Embryonic facial prominence (tissue), 1 donor: ENCODE results near the gene COX15.
"Not testable (repeated sequence)": the region's sequence is repeated elsewhere in the genome, so short reads cannot be mapped to it uniquely, and the experiment has no call there.

Experiments used
- DNase-seq: peaks from one replicate; pipeline ENCODE4 v3.0.0-alpha.2; 2016; ENCODE audit errors: extremely low spot score

The COX15 gene

GRCh38 chr10:99732033-99732842, at the start of gene COX15, which contains the start of gene CUTC:
COX15 (minus strand) TSS chr10:99732127; CDS start chr10:99732049, 78 bp downstream.
CUTC (plus strand) TSS chr10:99732234; CDS start chr10:99732349, 115 bp downstream.
- DNase-seq, result peak; percentile 96

GRCh38 chr10:99779335-99779734, 47.4 kb upstream of the COX15 start:
- DNase-seq, result no peak

- no peak for DNase-seq
Measured at GRCh38 chr10:99777918-99778714, 46.2 kb upstream of the COX15 start.

- no peak for DNase-seq
Measured at GRCh38 chr10:99775850-99776249, 43.9 kb upstream of the COX15 start.

GRCh38 chr10:99770408-99771045, 38.6 kb upstream of the COX15 start:
- DNase-seq, result no peak

GRCh38 chr10:99769706-99770105, 37.8 kb upstream of the COX15 start:
- no peak for DNase-seq

GRCh38 chr10:99768556-99768955, 36.6 kb upstream of the COX15 start:
- DNase-seq, result no peak

GRCh38 chr10:99767901-99768300, 36.0 kb upstream of the COX15 start:
- no peak for DNase-seq

GRCh38 chr10:99766302-99766681, 34.4 kb upstream of the COX15 start:
- DNase-seq, result no peak

GRCh38 chr10:99765672-99766301, 33.9 kb upstream of the COX15 start:
- DNase-seq, result no peak

- DNase-seq, result no peak
Measured at GRCh38 chr10:99761365-99761764, 29.4 kb upstream of the COX15 start.

- DNase-seq, result no peak
Measured at GRCh38 chr10:99760321-99760720, 28.4 kb upstream of the COX15 start.

- no peak for DNase-seq
Measured at GRCh38 chr10:99758211-99758891, 26.4 kb upstream of the COX15 start.

GRCh38 chr10:99756159-99756558, 24.2 kb upstream of the COX15 start:
- no peak for DNase-seq

- no peak for DNase-seq
Measured at GRCh38 chr10:99754670-99755069, 22.7 kb upstream of the COX15 start.

- DNase-seq, result no peak
Measured at GRCh38 chr10:99750641-99751040, 18.7 kb upstream of the COX15 start.

- no peak for DNase-seq
Measured at GRCh38 chr10:99748823-99749451, 17.0 kb upstream of the COX15 start.

- DNase-seq, result not testable (repeated sequence)
Measured at GRCh38 chr10:99746166-99746565, 14.2 kb upstream of the COX15 start.

GRCh38 chr10:99743841-99744240, 11.9 kb upstream of the COX15 start:
- DNase-seq, result no peak

GRCh38 chr10:99742701-99743100, 10.8 kb upstream of the COX15 start:
- DNase-seq, result no peak

GRCh38 chr10:99742254-99742653, 10.3 kb upstream of the COX15 start:
- no peak for DNase-seq
